Measurements from ENCODE around the gene LAMP1.
"Not testable (repeated sequence)": the region's sequence is repeated elsewhere in the genome, so short reads cannot be mapped to it uniquely, and the experiment has no call there.

The LAMP1 gene

GRCh38 chr13:113343692-113343968, 46.6 kb downstream of the LAMP1 start:
- no peak for TF ChIP-seq CTCF (IDR thresholded peaks at IDR 0.05; ENCODE audit: extremely low read depth, insufficient read depth, missing control alignments)
- DNase-seq (ENCODE audit: low spot score): no peak
- in situ Hi-C loops (cut with MboI; ENCODE audit: low pct_unique_long_range_greater_than_20kb, low sequenced_read_pairs, unreplicated experiment): no loop called here

GRCh38 chr13:113345486-113345885, 48.4 kb downstream of the LAMP1 start:
- TF ChIP-seq CTCF (IDR thresholded peaks at IDR 0.05; ENCODE audit: extremely low read depth, insufficient read depth, missing control alignments): no peak
- DNase-seq (ENCODE audit: low spot score): no peak
- in situ Hi-C loops (cut with MboI; ENCODE audit: low pct_unique_long_range_greater_than_20kb, low sequenced_read_pairs, unreplicated experiment): no loop called here

- DNase-seq (ENCODE audit: low spot score); in situ Hi-C loops (cut with MboI; ENCODE audit: low pct_unique_long_range_greater_than_20kb, low sequenced_read_pairs, unreplicated experiment): not testable (repeated sequence)
These were observed 50.7 kb downstream of the LAMP1 start for GRCh38 chr13:113347736-113348225.

- in situ Hi-C loops (cut with MboI; ENCODE audit: low pct_unique_long_range_greater_than_20kb, low sequenced_read_pairs, unreplicated experiment): no loop called here
- TF ChIP-seq CTCF (IDR thresholded peaks at IDR 0.05; ENCODE audit: extremely low read depth, insufficient read depth, missing control alignments): no peak
- DNase-seq (ENCODE audit: low spot score): no peak
These were observed 51.6 kb downstream of the LAMP1 start for GRCh38 chr13:113348591-113348990.

GRCh38 chr13:113349050-113349449, 52.0 kb downstream of the LAMP1 start:
- TF ChIP-seq CTCF (IDR thresholded peaks at IDR 0.05; ENCODE audit: extremely low read depth, insufficient read depth, missing control alignments): no peak
- in situ Hi-C loops (cut with MboI; ENCODE audit: low pct_unique_long_range_greater_than_20kb, low sequenced_read_pairs, unreplicated experiment): no loop called here

GRCh38 chr13:113349491-113349890, 52.5 kb downstream of the LAMP1 start:
- in situ Hi-C loops (cut with MboI; ENCODE audit: low pct_unique_long_range_greater_than_20kb, low sequenced_read_pairs, unreplicated experiment): no loop called here
- DNase-seq (ENCODE audit: low spot score): no peak
- TF ChIP-seq CTCF (IDR thresholded peaks at IDR 0.05; ENCODE audit: extremely low read depth, insufficient read depth, missing control alignments): no peak

More at GRCh38 chr13:113349050-113349449, 52.0 kb downstream of the LAMP1 start:
- no peak for DNase-seq (ENCODE audit: low spot score)

GRCh38 chr13:113350065-113350937, 53.3 kb downstream of the LAMP1 start:
- TF ChIP-seq CTCF (IDR thresholded peaks at IDR 0.05; ENCODE audit: extremely low read depth, insufficient read depth, missing control alignments): no peak
- no peak for DNase-seq (ENCODE audit: low spot score)
- in situ Hi-C loops (cut with MboI; ENCODE audit: low pct_unique_long_range_greater_than_20kb, low sequenced_read_pairs, unreplicated experiment): no loop called here

Data from GM13977 (cell line).